ENCODE data around the gene LINC00237. TPM values are rescaled to one million over a fixed set of nuclear protein-coding genes. Genes with fewer than 3 reads are reported as not detected.

LINC00237 gene
- total RNA-seq, 3 donors from 2014 or later (not counting 1 experiment from before 2014, with no cell fraction given), result not detected

DNA sequence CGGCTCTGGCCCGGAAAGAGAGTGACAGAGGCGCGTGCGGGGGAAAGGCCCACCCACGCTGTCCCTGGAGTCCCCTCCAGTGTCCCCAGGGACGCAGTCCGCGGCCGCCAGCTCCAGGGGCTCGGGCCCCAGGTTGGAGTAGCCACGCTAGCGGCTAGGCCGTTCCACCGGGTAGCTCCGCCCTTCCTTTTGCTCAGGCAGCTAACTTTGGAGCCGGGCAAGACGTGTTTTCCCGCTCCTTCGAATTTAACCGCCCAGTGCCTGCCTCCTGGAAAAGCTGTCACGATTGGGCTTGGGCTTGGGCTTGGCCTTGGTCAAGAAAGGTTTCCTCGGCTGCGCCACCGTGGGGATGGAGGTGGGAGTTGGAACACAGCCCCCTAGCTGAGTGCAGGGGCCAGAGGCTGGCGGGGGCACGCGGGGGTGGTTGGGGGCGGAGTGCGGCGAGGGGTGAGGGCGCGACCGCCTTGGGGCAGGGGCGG lies 4.7 kb downstream of the LINC00237 start:
- intact Hi-C loops (cut with micrococcal nuclease), result loop anchor here (10.0 kb wide), 1 partner anchor 203 kb away; the partner anchor contains the start of gene XRN2
- Histone ChIP-seq H3K9me3 (ENCODE audit: control insufficient read depth, insufficient read depth, low read length) (peaks cover 7% of the 10 kb centered on the region), H3K4me1 (ENCODE audit: control insufficient read depth, insufficient read depth, low read length) (peaks cover 57% of the 10 kb centered on the region), H3K27me3 (ENCODE audit: control insufficient read depth, insufficient read depth, low read length) (peaks cover 79% of the 10 kb centered on the region), H3K4me3 (ENCODE audit: low read length) (peak overlapping the region; percentile 43), H3K36me3 (ENCODE audit: control insufficient read depth, insufficient read depth, low read length) (no peaks in the 10 kb centered on the region), H3K27ac (ENCODE audit: low read length) (peak overlapping the region; percentile 44)
- no peaks in the 10 kb centered on the region for H3K9me3 Mint-ChIP-seq
- peak overlapping the region; percentile 40 for H3K4me3 Mint-ChIP-seq
- ATAC-seq (no peak), DNase-seq (peak in 1 of 2 donors; percentile 38)
- peak overlapping the region in 1 of 2 donors; percentile 86 for H3K27ac Mint-ChIP-seq
- no peaks in the 10 kb centered on the region for H3K36me3 Mint-ChIP-seq
- peaks cover 50 to 51% of the 10 kb centered on the region in 2 donors for H3K27me3 Mint-ChIP-seq (ENCODE audit: low read depth in 2 of 2)
- TF ChIP-seq, protein P1, sequence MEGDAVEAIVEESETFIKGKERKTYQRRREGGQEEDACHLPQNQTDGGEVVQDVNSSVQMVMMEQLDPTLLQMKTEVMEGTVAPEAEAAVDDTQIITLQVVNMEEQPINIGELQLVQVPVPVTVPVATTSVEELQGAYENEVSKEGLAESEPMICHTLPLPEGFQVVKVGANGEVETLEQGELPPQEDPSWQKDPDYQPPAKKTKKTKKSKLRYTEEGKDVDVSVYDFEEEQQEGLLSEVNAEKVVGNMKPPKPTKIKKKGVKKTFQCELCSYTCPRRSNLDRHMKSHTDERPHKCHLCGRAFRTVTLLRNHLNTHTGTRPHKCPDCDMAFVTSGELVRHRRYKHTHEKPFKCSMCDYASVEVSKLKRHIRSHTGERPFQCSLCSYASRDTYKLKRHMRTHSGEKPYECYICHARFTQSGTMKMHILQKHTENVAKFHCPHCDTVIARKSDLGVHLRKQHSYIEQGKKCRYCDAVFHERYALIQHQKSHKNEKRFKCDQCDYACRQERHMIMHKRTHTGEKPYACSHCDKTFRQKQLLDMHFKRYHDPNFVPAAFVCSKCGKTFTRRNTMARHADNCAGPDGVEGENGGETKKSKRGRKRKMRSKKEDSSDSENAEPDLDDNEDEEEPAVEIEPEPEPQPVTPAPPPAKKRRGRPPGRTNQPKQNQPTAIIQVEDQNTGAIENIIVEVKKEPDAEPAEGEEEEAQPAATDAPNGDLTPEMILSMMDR (IDR thresholded peaks at IDR 0.05), result no peak
- 7% methylated on average over 35 of the region's 35 CpGs for WGBS (ENCODE audit: insufficient coverage)
- H3K4me1 Mint-ChIP-seq, result peaks cover 28 to 29% of the 10 kb centered on the region in 2 donors

DNA sequence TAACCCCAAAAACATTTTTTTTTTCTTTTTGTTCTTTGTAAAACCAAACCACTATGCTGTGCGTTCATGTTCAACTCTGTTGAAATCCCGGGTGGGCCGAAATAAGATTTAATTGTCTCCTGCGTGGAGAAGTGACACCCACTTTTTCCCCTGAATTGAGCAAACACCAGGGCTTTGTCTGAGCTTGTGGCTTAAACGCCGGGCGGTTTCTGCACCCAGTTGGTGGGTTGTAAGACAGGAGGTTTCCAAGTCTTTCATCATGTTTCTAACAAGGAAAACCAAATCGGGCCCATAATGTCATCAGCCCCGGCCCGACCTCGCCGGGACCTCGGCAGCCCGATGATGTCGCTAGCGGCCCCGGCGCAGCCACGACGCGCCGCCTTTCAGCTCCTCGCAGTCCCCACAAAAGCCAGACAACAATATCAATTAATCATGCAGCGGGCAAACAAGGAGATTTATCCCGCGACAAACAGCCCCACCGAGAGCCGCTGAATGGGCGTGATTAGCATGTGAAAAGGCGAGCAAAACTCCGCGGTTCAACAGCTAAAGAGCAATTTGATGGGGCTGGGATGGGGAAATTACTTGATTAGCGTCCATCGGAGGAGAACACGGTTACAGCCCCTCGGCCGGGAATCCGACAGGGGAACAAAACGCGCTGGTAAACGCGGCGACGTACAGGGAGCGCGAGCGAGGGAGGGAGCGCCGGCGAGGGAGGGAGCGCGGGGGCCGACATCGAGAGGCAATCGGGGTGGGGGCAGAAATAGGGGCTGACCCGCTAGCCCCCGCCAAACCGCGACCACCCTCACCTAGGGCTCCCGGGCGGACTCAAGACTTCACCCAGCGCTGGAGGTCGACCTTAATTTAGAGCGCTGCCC lies 5.3 kb downstream of the LINC00237 start:
- no peaks in the 10 kb centered on the region for H3K36me3 ChIP-seq (ENCODE audit: control insufficient read depth, insufficient read depth, low read length)
- intact Hi-C loops (cut with micrococcal nuclease), result loop anchor here (10.0 kb wide), 1 partner anchor 204 kb away; the partner anchor contains the start of gene XRN2
- DNase-seq (peak in 1 of 2 donors; percentile 57), ATAC-seq (peak in 2 of 3 donors; percentile 17 to 20)
- TF ChIP-seq, protein P1 (IDR thresholded peaks at IDR 0.05), result no peak
- H3K27me3 ChIP-seq (ENCODE audit: control insufficient read depth, insufficient read depth, low read length), result peaks cover 72% of the 10 kb centered on the region
- Mint-ChIP-seq H3K9me3 (no peaks in the 10 kb centered on the region), H3K27me3 (ENCODE audit: low read depth in 2 of 2) (peaks cover 45 to 51% of the 10 kb centered on the region in 2 donors), H3K27ac (peak overlapping the region; percentile 69 to 86), H3K4me1 (peaks cover 28 to 29% of the 10 kb centered on the region in 2 donors), H3K36me3 (no peaks in the 10 kb centered on the region), H3K4me3 (peak overlapping the region; percentile 93)
- H3K4me1 ChIP-seq (ENCODE audit: control insufficient read depth, insufficient read depth, low read length), result peaks cover 55% of the 10 kb centered on the region
- WGBS (ENCODE audit: insufficient coverage), result 5% methylated on average over 64 of the region's 64 CpGs
- H3K9me3 ChIP-seq (ENCODE audit: control insufficient read depth, insufficient read depth, low read length), result peaks cover 7% of the 10 kb centered on the region
- peak overlapping the region; percentile 44 for H3K27ac ChIP-seq (ENCODE audit: low read length)
- H3K4me3 ChIP-seq (ENCODE audit: low read length), result peak overlapping the region; percentile 43

DNA sequence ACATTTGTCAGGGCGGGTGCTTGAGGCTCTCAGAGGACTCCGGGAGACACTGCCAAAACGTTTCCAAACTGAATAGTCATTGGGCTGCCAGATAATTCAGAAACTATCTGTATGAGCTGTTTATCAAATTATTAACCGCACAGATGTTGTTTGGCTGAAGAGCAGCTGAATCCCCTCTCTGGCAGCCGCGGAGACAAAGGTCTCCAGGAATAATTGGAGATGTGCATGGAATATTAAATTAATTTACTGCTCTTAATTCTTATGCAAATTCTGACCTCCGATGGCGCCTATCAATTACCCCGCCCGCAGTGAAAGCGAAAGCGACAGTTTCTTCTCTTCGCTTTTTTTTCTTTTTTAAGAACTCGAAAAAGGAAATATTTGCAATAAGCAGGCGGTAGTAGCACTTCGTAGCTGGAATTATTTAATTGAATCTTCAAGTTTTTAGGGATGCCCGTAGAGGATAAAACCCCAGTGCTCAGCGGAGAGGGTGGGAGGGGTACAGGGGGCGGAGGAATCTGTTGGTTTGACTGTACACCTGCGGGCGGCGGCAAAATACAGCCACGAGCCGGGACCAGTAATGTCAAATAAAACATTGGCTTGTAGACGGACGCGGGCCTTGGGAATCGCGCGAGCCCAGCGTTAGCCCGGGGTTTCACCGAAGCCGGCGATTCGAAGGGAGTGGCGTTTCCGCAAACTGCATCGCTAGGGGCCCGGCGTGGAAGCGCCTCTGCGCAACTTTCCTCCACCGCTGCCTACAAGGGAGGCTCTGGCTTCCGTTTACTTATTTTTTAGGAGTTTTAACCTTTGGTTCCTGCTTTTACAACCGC lies 6.2 kb downstream of the LINC00237 start:
- 2% methylated on average over 44 of the region's 46 CpGs for WGBS (ENCODE audit: insufficient coverage)

More for the DNA sequence above, 6.2 kb downstream of the LINC00237 start:
- H3K4me3 Mint-ChIP-seq, result peak overlapping the region; percentile 93
- H3K36me3 ChIP-seq (ENCODE audit: control insufficient read depth, insufficient read depth, low read length), result no peaks in the 10 kb centered on the region
- no peaks in the 10 kb centered on the region for H3K36me3 Mint-ChIP-seq
- H3K9me3 ChIP-seq (ENCODE audit: control insufficient read depth, insufficient read depth, low read length), result peaks cover 7% of the 10 kb centered on the region
- TF ChIP-seq, protein P1 (IDR thresholded peaks at IDR 0.05), result no peak
- H3K9me3 Mint-ChIP-seq, result no peaks in the 10 kb centered on the region
- H3K27me3 ChIP-seq (ENCODE audit: control insufficient read depth, insufficient read depth, low read length), result peaks cover 64% of the 10 kb centered on the region
- peaks cover 28 to 29% of the 10 kb centered on the region in 2 donors for H3K4me1 Mint-ChIP-seq
- peak overlapping the region; percentile 44 for H3K27ac ChIP-seq (ENCODE audit: low read length)
- intact Hi-C loops (cut with micrococcal nuclease), result loop anchor here (10.0 kb wide), 1 partner anchor 205 kb away; the partner anchor contains the start of gene XRN2
- peak; percentile 39 to 72 for DNase-seq
- H3K27me3 Mint-ChIP-seq (ENCODE audit: low read depth in 2 of 2), result peaks cover 45 to 59% of the 10 kb centered on the region in 2 donors
- peak; percentile 52 to 58 (median 55) for ATAC-seq
- H3K27ac Mint-ChIP-seq, result peak overlapping the region; percentile 69 to 86
- peak overlapping the region; percentile 43 for H3K4me3 ChIP-seq (ENCODE audit: low read length)
- peaks cover 46% of the 10 kb centered on the region for H3K4me1 ChIP-seq (ENCODE audit: control insufficient read depth, insufficient read depth, low read length)
